Effector CD4-positive, alpha-beta T cell (primary cell): Measurements from ENCODE around the gene BUD13.

Experiments
- DNase-seq: peaks from one replicate; pipeline ENCODE4 v3.0.0-alpha.2; 2020

BUD13 gene

GRCh38 chr11:116792869-116793771 is 20.3 kb upstream of the BUD13 start:
- DNase-seq = no peak

- no peak for DNase-seq
Observed at GRCh38 chr11:116792144-116792868, 19.5 kb upstream of the BUD13 start.

GRCh38 chr11:116791813-116792143 is 19.0 kb upstream of the BUD13 start, which contains the start of gene APOA5:
Gene APOA5 (minus strand): TSS chr11:116791879. CDS start chr11:116791860, 19 bp downstream.
- DNase-seq = no peak

- DNase-seq = peak; percentile 71
Observed at GRCh38 chr11:116791002-116791812, 18.4 kb upstream of the BUD13 start.

- DNase-seq = no peak
Observed at GRCh38 chr11:116790167-116791001, 17.6 kb upstream of the BUD13 start.

- DNase-seq = no peak
Observed at GRCh38 chr11:116788975-116789374, 16.2 kb upstream of the BUD13 start.

- DNase-seq = no peak
Observed at GRCh38 chr11:116788534-116788933, 15.7 kb upstream of the BUD13 start.

GRCh38 chr11:116787786-116788486 is 15.1 kb upstream of the BUD13 start, which contains the start of gene ZPR1:
Gene ZPR1 (minus strand): TSS chr11:116788023. CDS start chr11:116787990, 33 bp downstream.
- peak; percentile 78 for DNase-seq

- no peak for DNase-seq
Observed at GRCh38 chr11:116787436-116787785, 14.6 kb upstream of the BUD13 start.

- no peak for DNase-seq
Observed at GRCh38 chr11:116786966-116787365, 14.2 kb upstream of the BUD13 start.

GRCh38 chr11:116786326-116786725 is 13.5 kb upstream of the BUD13 start:
- DNase-seq = no peak

GRCh38 chr11:116782728-116783127 is 9.9 kb upstream of the BUD13 start:
- DNase-seq = no peak

GRCh38 chr11:116778556-116778955 is 5.8 kb upstream of the BUD13 start:
- no peak for DNase-seq

GRCh38 chr11:116777056-116777455 is 4.3 kb upstream of the BUD13 start:
- DNase-seq = no peak

GRCh38 chr11:116776522-116776984 is 3.8 kb upstream of the BUD13 start:
- no peak for DNase-seq

- no peak for DNase-seq
Observed at GRCh38 chr11:116775975-116776374, 3.2 kb upstream of the BUD13 start.

- DNase-seq = no peak
Observed at GRCh38 chr11:116774661-116775060, 1.9 kb upstream of the BUD13 start.

GRCh38 chr11:116773203-116774097 is 663 bp upstream of the BUD13 start:
- no peak for DNase-seq

GRCh38 chr11:116771935-116772334 is 852 bp downstream of the BUD13 start:
- DNase-seq = no peak

- no peak for DNase-seq
Observed at GRCh38 chr11:116762132-116762531, 10.7 kb downstream of the BUD13 start.
